Measurements from ENCODE around the gene SURF2.
A peak's percentile ranks its signal among the peaks of the same experiment; 100 is the strongest.
"Not testable (repeated sequence)": the region's sequence is repeated elsewhere in the genome, so short reads cannot be mapped to it uniquely, and the experiment has no call there.

Gene SURF2

GRCh38 chr9:133374612-133375115, 18.3 kb downstream of the SURF2 start:
- H3K27ac Mint-ChIP-seq = peak overlapping the region; percentile 96
- peaks cover 51% of the 10 kb centered on the region for H3K4me1 Mint-ChIP-seq (ENCODE audit: low read depth)

DNA sequence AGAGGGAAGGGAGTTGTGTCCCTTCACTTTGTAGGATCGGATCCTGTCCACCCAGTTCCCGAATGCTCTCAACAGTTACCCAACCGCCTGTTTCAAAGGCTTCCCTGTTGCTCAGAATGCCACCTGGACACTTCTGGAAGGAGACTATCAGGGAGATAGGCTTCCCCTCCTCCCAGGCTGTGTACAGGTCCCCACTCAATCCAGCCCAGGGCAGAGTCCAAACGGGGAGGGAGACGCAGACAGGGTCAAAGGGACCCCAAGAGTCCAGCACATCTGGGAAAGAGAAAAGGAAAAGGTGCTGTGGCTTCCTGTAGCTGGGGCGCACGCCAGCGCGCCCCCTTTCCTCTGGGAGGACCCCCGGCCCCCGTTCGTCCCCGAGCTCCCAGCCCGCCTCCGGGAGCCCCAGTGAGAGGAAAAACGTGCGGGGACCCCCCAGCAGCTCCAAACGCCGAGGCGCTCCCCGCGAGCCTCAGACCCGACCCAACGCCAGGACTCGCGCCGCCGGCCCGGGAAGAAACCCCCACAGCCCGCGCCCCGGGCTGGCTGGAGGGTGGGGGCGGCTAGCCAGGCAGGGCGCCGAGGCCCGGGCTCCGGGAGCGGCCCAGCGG, 18.9 kb downstream of the SURF2 start:
- no peaks in the 10 kb centered on the region for H3K27me3 Mint-ChIP-seq
- peaks cover 46% of the 10 kb centered on the region for H3K4me1 Mint-ChIP-seq (ENCODE audit: low read depth)
- H3K4me3 Mint-ChIP-seq = peak overlapping the region; percentile 99
- peak overlapping the region; percentile 96 for H3K27ac Mint-ChIP-seq
- H3K9me3 Mint-ChIP-seq = no peaks in the 10 kb centered on the region
- H3K36me3 Mint-ChIP-seq (ENCODE audit: low read depth) = peaks cover 45% of the 10 kb centered on the region

More at GRCh38 chr9:133374612-133375115, 18.3 kb downstream of the SURF2 start:
- Mint-ChIP-seq H3K4me3 (peak overlapping the region; percentile 99), H3K27me3 (no peaks in the 10 kb centered on the region), H3K9me3 (no peaks in the 10 kb centered on the region), H3K36me3 (ENCODE audit: low read depth) (peaks cover 50% of the 10 kb centered on the region)

GRCh38 chr9:133375724-133376654, 19.6 kb downstream of the SURF2 start, which contains the start of the genes STKLD1 and SURF4:
Gene STKLD1 (plus strand): TSS chr9:133376366. CDS start chr9:133376474, 108 bp downstream.
Gene SURF4 (minus strand): TSS chr9:133376060. CDS start chr9:133375969, 91 bp downstream.
- Mint-ChIP-seq H3K4me1 (ENCODE audit: low read depth) (peaks cover 38% of the 10 kb centered on the region), H3K4me3 (peak within 1 kb of the TSS; percentile 99), H3K36me3 (ENCODE audit: low read depth) (peaks cover 37% of the 10 kb centered on the region), H3K27me3 (no peaks in the 10 kb centered on the region), H3K27ac (peak within 1 kb of the TSS; percentile 96), H3K9me3 (no peaks in the 10 kb centered on the region)

- Mint-ChIP-seq H3K4me1 (ENCODE audit: low read depth) (peaks cover 25% of the 10 kb centered on the region), H3K36me3 (ENCODE audit: low read depth) (peaks cover 25% of the 10 kb centered on the region), H3K4me3 (peak overlapping the region; percentile 54)
- H3K9me3 Mint-ChIP-seq, H3K27me3 Mint-ChIP-seq, H3K27ac Mint-ChIP-seq: not testable (repeated sequence)
Measured at GRCh38 chr9:133377280-133377679, 20.9 kb downstream of the SURF2 start.

- Mint-ChIP-seq H3K27ac (no peak overlapping the region), H3K27me3 (no peaks in the 10 kb centered on the region), H3K4me1 (ENCODE audit: low read depth) (peaks cover 20% of the 10 kb centered on the region), H3K9me3 (no peaks in the 10 kb centered on the region), H3K4me3 (no peak overlapping the region), H3K36me3 (ENCODE audit: low read depth) (peaks cover 20% of the 10 kb centered on the region)
Measured at GRCh38 chr9:133377721-133378216, 21.4 kb downstream of the SURF2 start.

GRCh38 chr9:133378408-133378962, 22.1 kb downstream of the SURF2 start:
- H3K4me3 Mint-ChIP-seq = no peak overlapping the region
- no peak overlapping the region for H3K27ac Mint-ChIP-seq
- peaks cover 14% of the 10 kb centered on the region for H3K36me3 Mint-ChIP-seq (ENCODE audit: low read depth)
- H3K27me3 Mint-ChIP-seq = no peaks in the 10 kb centered on the region
- peaks cover 13% of the 10 kb centered on the region for H3K4me1 Mint-ChIP-seq (ENCODE audit: low read depth)
- H3K9me3 Mint-ChIP-seq = no peaks in the 10 kb centered on the region

- no peak overlapping the region for H3K27ac Mint-ChIP-seq
- H3K36me3 Mint-ChIP-seq (ENCODE audit: low read depth) = peaks cover 8% of the 10 kb centered on the region
- H3K4me1 Mint-ChIP-seq (ENCODE audit: low read depth) = peaks cover 7% of the 10 kb centered on the region
- no peak overlapping the region for H3K4me3 Mint-ChIP-seq
- H3K27me3 Mint-ChIP-seq = no peaks in the 10 kb centered on the region
- H3K9me3 Mint-ChIP-seq = no peaks in the 10 kb centered on the region
Measured at GRCh38 chr9:133379153-133380086, 23.1 kb downstream of the SURF2 start.

DNA sequence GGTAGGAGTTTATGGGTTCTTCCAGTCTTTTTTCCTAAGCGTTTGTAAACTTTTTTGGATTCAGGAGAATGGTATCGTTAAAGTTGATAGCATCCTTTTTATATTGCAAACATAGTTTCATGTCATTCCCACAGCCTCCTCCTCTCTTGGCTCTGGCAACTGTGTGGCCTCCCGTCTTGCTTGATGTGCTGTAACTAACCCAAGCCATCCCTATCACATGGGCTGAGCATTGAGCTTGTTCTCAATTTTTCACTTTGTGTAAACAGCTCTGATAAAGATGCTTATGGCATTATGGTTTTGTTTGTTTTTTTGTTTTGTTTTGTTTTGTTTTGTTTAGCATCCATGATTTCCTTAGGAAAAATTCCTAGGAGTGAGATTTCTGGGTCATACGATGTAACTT, 24.4 kb downstream of the SURF2 start:
- H3K27ac Mint-ChIP-seq = no peak overlapping the region
- H3K36me3 Mint-ChIP-seq (ENCODE audit: low read depth) = no peaks in the 10 kb centered on the region
- no peaks in the 10 kb centered on the region for H3K4me1 Mint-ChIP-seq (ENCODE audit: low read depth)
- H3K4me3 Mint-ChIP-seq = no peak overlapping the region
- no peaks in the 10 kb centered on the region for H3K27me3 Mint-ChIP-seq
- no peaks in the 10 kb centered on the region for H3K9me3 Mint-ChIP-seq

GRCh38 chr9:133382507-133383141, 26.3 kb downstream of the SURF2 start:
- H3K9me3 Mint-ChIP-seq = no peaks in the 10 kb centered on the region
- no peaks in the 10 kb centered on the region for H3K36me3 Mint-ChIP-seq (ENCODE audit: low read depth)
- H3K27ac Mint-ChIP-seq = no peak overlapping the region
- no peak overlapping the region for H3K4me3 Mint-ChIP-seq
- no peaks in the 10 kb centered on the region for H3K4me1 Mint-ChIP-seq (ENCODE audit: low read depth)
- no peaks in the 10 kb centered on the region for H3K27me3 Mint-ChIP-seq

- Mint-ChIP-seq H3K4me1 (ENCODE audit: low read depth) (no peaks in the 10 kb centered on the region), H3K9me3 (no peaks in the 10 kb centered on the region), H3K4me3 (no peak overlapping the region), H3K27me3 (no peaks in the 10 kb centered on the region), H3K36me3 (ENCODE audit: low read depth) (no peaks in the 10 kb centered on the region), H3K27ac (no peak overlapping the region)
Measured at GRCh38 chr9:133383438-133383837, 27.1 kb downstream of the SURF2 start.

DNA sequence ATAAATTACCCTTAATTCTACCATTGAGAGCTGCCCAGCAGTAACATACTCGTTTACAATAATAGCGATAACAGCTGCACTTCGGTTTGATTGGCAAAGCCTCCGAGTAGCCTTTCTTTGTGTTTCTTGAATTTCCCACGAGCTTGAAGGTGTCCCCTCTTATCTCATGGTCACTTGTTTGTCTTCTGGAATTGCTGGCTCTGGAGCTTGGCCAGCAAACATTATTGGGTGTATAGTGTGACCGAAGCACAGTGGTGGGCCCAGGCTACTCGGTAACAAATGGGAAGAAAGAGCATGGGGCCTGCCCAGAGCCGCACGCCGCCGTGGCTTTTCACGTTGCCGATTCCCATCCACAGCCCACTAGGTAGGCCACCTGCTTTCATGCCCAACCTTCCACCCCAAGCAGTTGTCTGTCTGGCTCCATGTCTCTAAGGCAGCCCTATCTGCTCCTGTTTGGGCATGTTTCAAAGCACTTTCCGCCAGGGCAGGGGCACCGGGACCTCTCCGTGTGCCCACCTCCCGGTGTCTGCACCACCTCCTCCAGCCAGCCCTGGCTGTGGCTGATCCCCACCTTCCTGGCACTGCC, 28.5 kb downstream of the SURF2 start:
- H3K9me3 Mint-ChIP-seq = no peaks in the 10 kb centered on the region
- peaks cover 2% of the 10 kb centered on the region for H3K27me3 Mint-ChIP-seq
- no peak overlapping the region for H3K4me3 Mint-ChIP-seq
- no peak overlapping the region for H3K27ac Mint-ChIP-seq
- H3K36me3 Mint-ChIP-seq (ENCODE audit: low read depth) = no peaks in the 10 kb centered on the region
- H3K4me1 Mint-ChIP-seq (ENCODE audit: low read depth) = no peaks in the 10 kb centered on the region

GRCh38 chr9:133385452-133385851, 29.1 kb downstream of the SURF2 start:
- Mint-ChIP-seq H3K4me1 (ENCODE audit: low read depth) (no peaks in the 10 kb centered on the region), H3K27me3 (peaks cover 3% of the 10 kb centered on the region), H3K9me3 (no peaks in the 10 kb centered on the region), H3K27ac (no peak overlapping the region), H3K4me3 (no peak overlapping the region), H3K36me3 (ENCODE audit: low read depth) (no peaks in the 10 kb centered on the region)

DNA sequence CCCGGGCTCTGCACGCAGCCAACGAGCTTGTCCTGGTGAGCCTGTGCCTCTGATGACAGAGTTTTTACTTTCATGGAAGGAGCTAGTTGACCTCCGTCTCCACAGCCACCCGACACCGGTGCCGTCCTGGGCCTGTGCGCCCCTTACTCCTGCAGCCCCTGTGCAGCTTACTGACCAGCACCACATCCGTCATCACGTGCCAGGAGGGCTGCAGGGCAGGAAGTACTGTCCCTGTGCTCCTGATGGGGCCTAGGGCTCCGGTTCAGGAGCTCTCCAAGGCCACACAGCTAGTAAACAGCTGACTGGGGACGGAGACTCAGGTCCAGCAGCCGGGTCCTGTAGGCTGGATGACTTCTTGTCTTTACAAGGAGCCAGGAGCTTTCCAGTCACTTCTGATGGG, 30.0 kb downstream of the SURF2 start:
- no peaks in the 10 kb centered on the region for H3K4me1 Mint-ChIP-seq (ENCODE audit: low read depth)
- no peaks in the 10 kb centered on the region for H3K36me3 Mint-ChIP-seq (ENCODE audit: low read depth)
- H3K27ac Mint-ChIP-seq = no peak overlapping the region
- no peak overlapping the region for H3K4me3 Mint-ChIP-seq
- H3K9me3 Mint-ChIP-seq = no peaks in the 10 kb centered on the region
- H3K27me3 Mint-ChIP-seq = peaks cover 3% of the 10 kb centered on the region
